Esophagus muscularis mucosa (tissue), 4 donors: ENCODE data around the gene OR2Z1. TPM values are rescaled to one million over a fixed set of nuclear protein-coding genes. Genes with fewer than 3 reads are reported as not detected.
"Not testable (repeated sequence)": the region's sequence is repeated elsewhere in the genome, so short reads cannot be mapped to it uniquely, and the experiment has no call there.

Experiments
- DNase-seq: peaks from one replicate; pipeline ENCODE4 v3.0.0-alpha.2; 2017; ENCODE audit errors: extremely low spot score
- H3K27ac ChIP-seq, 4 donors: fragments of 200-600 bp; sonication (generic); replicated peaks in 1 of 4; 1 replicate in 3 of 4; 2 replicates in 1 of 4; pipeline ENCODE4 v1.5.1; 2016 to 2019; ENCODE audit warnings: mild to moderate bottlenecking in 1 of 4
- H3K27me3 ChIP-seq, 4 donors: fragments of 200-600 bp; sonication (generic); one replicate each; pipeline versions ENCODE4 v1.5.1 to v1.6.0; 2016 to 2019
- H3K36me3 ChIP-seq, 4 donors: fragments of 200-600 bp; sonication (generic); one replicate each; pipeline ENCODE4 v1.5.1; 2016 to 2019
- H3K4me1 ChIP-seq, 4 donors: fragments of 200-600 bp; sonication (generic); one replicate each; pipeline ENCODE4 v1.5.1; 2016 to 2019
- H3K4me3 ChIP-seq, 4 donors: fragments of 200-600 bp; sonication (generic); 1 replicate in 2 of 4; 2 replicates in 2 of 4; pipeline ENCODE4 v1.5.1; 2016 to 2019; ENCODE audit warnings: mild to moderate bottlenecking in 4 of 4, moderate library complexity in 1 of 4
- H3K9me3 ChIP-seq, 4 donors: fragments of 200-600 bp; sonication (generic); 1 replicate in 3 of 4; 2 replicates in 1 of 4; pipeline ENCODE4 v1.5.1; 2016 to 2019
- CTCF ChIP-seq, 3 experiments: fragments of 200-600 bp in 2 of 3; fragments of 450-650 bp in 1 of 3; sonication (generic) in 2 of 3; IDR thresholded peaks; one replicate each; pipeline ENCODE4 v1.5.1; 2017 to 2019; ENCODE audit warnings: antibody characterized with exemption in 3 of 3, mild to moderate bottlenecking in 2 of 3, moderate library complexity in 1 of 3
- EP300 ChIP-seq: sonication (generic); formaldehyde crosslinking; IDR thresholded peaks from one replicate; pipeline ENCODE4 v1.6.1; 2017; ENCODE audit warnings: antibody characterized with exemption
- POLR2A ChIP-seq: fragments of 450-650 bp; IDR thresholded peaks from one replicate; pipeline ENCODE4 v1.6.1; 2017; ENCODE audit warnings: antibody characterized with exemption, moderate library complexity, mild to moderate bottlenecking, low read depth
- POLR2AphosphoS5 ChIP-seq, 2 donors: sonication (generic); formaldehyde crosslinking; IDR thresholded peaks; one replicate each; pipeline ENCODE4 v1.6.1; 2017; ENCODE audit warnings: antibody characterized with exemption in 2 of 2
- WGBS: methylation state at CpG from one replicate; pipeline ENCODE4 v1.1.5; 2018; 5-methylcytosine and 5-hydroxymethylcytosine counted together
- intact Hi-C: fragments of 100-400 bp; cut with DNase I; formaldehyde crosslinking; loops from one replicate; pipeline ENCODE4 v1.15.1; 2023
- total RNA-seq, 4 donors: library from RNA; depleted of rRNA; stranded (reverse); fragments of >200 nt; gene quantifications; one replicate each; pipeline versions ENCODE4 v1.1.0 to v1.2.1, GENCODE V29; 2016

OR2Z1 gene
- total RNA-seq, 4 donors from 2014 or later: not detected

- no peak for DNase-seq
- TF ChIP-seq CTCF (IDR thresholded peaks at IDR 0.05) (no peak), EP300 (no peak), POLR2AphosphoS5 (IDR thresholded peaks at IDR 0.05) (no peak), POLR2A (no peak)
- Histone ChIP-seq H3K4me3 (no peak overlapping the region), H3K4me1 (no peaks in the 10 kb centered on the region), H3K27me3 (peaks cover 0 to 79% (median 2%) of the 10 kb centered on the region in 4 donors), H3K36me3 (no peaks in the 10 kb centered on the region), H3K9me3 (no peaks in the 10 kb centered on the region), H3K27ac (no peak overlapping the region)
- intact Hi-C loops: no loop called here
Observed at GRCh38 chr19:8699908-8700307, 21.5 kb upstream of the OR2Z1 start.

- DNase-seq: no peak
- no peak overlapping the region for H3K4me3 ChIP-seq
- TF ChIP-seq EP300 (no peak), POLR2AphosphoS5 (IDR thresholded peaks at IDR 0.05) (no peak), CTCF (IDR thresholded peaks at IDR 0.05) (no peak), POLR2A (no peak)
- no peaks in the 10 kb centered on the region for H3K36me3 ChIP-seq
- H3K9me3 ChIP-seq: no peaks in the 10 kb centered on the region
- no peaks in the 10 kb centered on the region for H3K4me1 ChIP-seq
- H3K27ac ChIP-seq: no peak overlapping the region
- peaks cover 0 to 69% (median 2%) of the 10 kb centered on the region in 4 donors for H3K27me3 ChIP-seq
- intact Hi-C loops: no loop called here
- WGBS: 92% methylated on average over 2 of the region's 2 CpGs
Observed at GRCh38 chr19:8700956-8701355, 20.5 kb upstream of the OR2Z1 start.

GRCh38 chr19:8702350-8702749, 19.1 kb upstream of the OR2Z1 start:
- Histone ChIP-seq H3K4me3 (no peak overlapping the region), H3K27ac (no peak overlapping the region), H3K27me3 (peaks cover 0 to 55% (median 0%) of the 10 kb centered on the region in 4 donors), H3K4me1 (no peaks in the 10 kb centered on the region), H3K9me3 (no peaks in the 10 kb centered on the region), H3K36me3 (no peaks in the 10 kb centered on the region)
- TF ChIP-seq CTCF (IDR thresholded peaks at IDR 0.05) (no peak), POLR2AphosphoS5 (IDR thresholded peaks at IDR 0.05) (no peak), POLR2A (no peak), EP300 (no peak)
- no peak for DNase-seq
- intact Hi-C loops: no loop called here
- 36% methylated on average over 5 of the region's 5 CpGs for WGBS

- no peak overlapping the region for H3K4me3 ChIP-seq
- no peak for DNase-seq
- H3K27ac ChIP-seq: no peak overlapping the region
- H3K27me3 ChIP-seq: peaks cover 0 to 46% (median 0%) of the 10 kb centered on the region in 4 donors
- no peaks in the 10 kb centered on the region for H3K36me3 ChIP-seq
- no peaks in the 10 kb centered on the region for H3K9me3 ChIP-seq
- intact Hi-C loops: no loop called here
- TF ChIP-seq EP300 (no peak), POLR2A (no peak), POLR2AphosphoS5 (IDR thresholded peaks at IDR 0.05) (no peak), CTCF (IDR thresholded peaks at IDR 0.05) (no peak)
- WGBS: 41% methylated on average over 7 of the region's 7 CpGs
- no peaks in the 10 kb centered on the region for H3K4me1 ChIP-seq
Observed at GRCh38 chr19:8703223-8703622, 18.2 kb upstream of the OR2Z1 start.

- H3K4me1 ChIP-seq, DNase-seq, H3K9me3 ChIP-seq, H3K4me3 ChIP-seq, H3K27ac ChIP-seq, H3K36me3 ChIP-seq, intact Hi-C loops: not testable (repeated sequence)
- H3K27me3 ChIP-seq: peaks cover 0 to 33% (median 0%) of the 10 kb centered on the region in 4 donors
- 78% methylated on average over 3 of the region's 3 CpGs for WGBS
Observed at GRCh38 chr19:8705304-8705703, 16.1 kb upstream of the OR2Z1 start.
